Measurements from ENCODE around the gene ZNF57.
"Not testable (repeated sequence)": the region's sequence is repeated elsewhere in the genome, so short reads cannot be mapped to it uniquely, and the experiment has no call there.

The ZNF57 gene

DNA sequence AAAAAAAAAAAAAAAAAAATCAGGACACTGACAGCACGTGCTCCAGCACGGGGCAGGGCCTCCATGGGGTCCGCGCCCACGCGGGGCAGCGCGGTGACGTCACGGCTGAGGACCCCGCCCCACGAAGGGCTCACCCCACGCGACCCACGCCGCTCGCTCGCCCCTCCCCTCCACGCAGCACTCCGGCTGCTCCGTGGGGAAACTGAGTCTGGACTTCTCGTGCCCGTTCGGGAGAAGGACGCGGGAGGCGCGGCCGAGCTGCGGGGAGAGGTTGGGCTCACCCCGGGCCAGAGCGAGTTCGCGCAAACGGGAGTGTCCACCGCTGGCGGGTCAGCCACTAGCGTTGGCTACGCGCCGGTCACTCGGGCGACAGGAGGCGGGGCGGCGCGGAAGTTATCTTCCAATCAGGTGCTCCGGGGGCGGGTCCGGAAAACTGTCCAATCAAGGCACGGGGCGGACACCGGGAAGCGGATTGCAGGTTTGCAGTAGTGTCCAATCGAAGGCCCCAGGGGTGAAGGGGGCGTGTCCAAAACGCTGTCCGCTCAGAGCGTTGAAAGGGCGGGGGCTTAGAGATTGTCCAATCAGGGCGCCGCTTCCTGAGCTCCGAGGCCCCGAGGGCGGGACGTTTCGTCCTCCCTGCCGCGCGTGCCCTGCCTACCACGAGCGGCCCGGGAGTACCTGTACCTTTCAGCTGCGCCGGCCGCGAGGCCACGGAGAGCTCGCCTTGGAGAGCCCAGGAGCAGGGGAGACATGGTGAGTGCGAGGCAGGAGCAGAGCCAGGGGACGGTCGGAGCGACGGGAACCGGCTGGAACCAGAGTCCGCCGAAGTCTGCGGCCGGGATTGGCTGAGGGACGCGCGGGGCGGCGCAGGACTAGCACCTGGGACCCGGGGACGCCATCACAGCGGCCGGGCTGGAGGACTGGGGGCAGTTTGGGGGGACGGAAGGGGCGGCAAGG, at the start of gene ZNF57:
ZNF57 (plus strand) TSS at position 633 of the 957 bp plus-strand sequence; CDS start at position 751, 118 bp downstream.
- DNase-seq (ENCODE audit: low read depth): peak; percentile 97

DNA sequence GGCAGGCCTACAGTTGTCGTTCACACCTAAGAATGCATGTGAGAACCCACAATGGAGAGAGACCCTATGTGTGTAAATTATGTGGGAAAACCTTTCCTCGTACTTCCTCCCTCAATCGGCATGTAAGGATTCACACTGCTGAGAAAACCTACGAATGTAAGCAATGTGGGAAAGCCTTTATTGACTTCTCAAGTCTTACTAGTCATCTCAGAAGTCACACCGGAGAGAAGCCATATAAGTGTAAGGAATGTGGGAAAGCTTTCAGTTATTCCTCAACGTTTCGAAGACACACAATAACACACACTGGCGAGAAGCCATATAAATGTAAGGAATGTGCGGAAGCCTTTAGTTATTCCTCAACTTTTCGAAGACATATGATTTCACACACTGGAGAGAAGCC, 48.1 kb upstream of the ZNF57 start:
- DNase-seq (ENCODE audit: low read depth): no peak

DNA sequence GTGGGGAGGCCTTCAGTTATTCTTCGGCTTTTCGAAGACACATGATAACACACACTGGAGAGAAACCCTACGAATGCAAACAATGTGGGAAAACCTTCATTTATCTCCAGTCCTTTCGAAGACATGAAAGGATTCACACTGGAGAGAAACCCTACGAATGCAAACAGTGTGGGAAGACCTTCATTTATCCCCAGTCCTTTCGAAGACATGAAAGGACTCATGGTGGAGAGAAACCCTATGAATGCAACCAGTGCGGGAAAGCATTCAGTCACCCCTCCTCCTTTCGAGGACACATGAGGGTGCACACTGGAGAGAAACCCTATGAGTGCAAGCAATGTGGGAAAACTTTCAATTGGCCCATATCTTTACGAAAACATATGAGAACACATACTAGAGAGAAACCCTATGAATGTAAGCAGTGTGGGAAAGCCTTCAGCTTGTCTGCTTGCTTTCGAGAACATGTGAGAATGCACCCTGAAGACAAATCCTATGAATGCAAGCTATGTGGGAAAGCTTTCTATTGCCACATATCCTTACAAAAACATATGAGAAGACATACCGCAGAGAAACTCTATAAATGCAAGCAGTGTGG, 47.6 kb upstream of the ZNF57 start:
- no peak for DNase-seq (ENCODE audit: low read depth)

DNA sequence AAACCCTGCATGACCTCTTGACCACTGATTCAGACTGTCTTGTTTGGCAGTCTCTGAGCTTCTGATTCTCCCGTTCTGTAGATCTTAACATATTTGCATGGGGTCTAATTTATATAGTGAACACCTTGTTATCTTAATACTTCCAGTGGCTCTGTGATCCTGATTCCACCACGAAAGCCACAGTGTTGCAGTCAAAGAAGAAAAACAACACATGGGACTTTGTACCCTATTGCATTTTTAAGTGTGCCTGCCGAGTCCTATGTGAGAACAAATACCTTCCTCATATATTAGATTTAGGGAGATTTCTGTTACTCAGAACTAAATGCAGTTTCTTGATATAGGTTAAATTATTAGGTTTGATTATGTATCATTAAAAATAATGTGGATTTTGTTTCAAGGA, 45.9 kb upstream of the ZNF57 start:
- DNase-seq (ENCODE audit: low read depth): no peak

DNA sequence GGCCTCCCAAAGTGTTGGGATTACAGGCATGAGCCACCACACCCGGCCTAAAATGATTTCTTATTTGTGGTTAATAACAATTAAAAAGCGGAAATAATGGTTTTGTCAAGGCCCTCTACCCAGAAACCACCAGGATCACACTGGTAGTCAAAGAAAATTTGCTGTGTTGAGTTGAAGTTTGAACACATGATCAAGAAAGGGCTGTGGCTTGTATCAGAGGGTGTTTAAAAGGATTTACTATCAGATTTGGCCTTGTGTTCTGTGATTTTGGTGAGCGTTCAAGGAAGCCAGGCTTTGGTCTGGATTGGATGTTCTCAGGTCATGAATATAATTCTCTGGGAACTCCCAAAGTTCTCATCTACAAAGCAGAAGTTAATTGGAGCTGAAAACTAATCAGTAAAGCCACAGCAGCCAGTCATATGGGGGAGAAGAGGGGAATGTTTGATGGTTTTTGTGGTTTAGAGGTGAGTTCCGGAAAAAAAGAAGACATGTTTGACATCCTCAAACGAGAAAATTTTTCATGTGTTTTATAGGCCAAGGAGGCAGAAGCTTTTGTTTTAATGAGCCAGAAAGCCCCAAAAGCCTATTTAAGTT, 44.2 kb upstream of the ZNF57 start:
- no peak for DNase-seq (ENCODE audit: low read depth)

DNA sequence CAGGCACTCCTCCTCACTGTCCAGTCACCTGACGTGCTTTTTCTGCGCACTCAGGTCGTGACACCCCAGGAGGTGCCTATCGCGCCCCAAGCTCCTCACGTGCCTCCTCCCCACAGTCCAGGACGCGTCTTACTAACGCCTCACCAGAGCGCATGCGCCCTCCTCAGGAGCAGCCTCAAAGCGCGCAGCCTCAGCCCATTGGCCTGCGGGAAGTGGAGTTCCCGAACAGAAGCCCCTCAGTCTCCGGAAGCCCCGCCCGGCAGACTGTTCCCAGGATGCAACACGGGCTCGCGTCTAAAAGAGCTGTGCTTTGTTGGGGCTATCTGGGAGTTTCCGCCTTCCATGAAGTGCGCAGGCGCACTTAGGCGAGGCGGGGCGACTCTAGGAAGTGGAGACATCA, 41.9 kb upstream of the ZNF57 start:
- DNase-seq (ENCODE audit: low read depth): no peak

DNA sequence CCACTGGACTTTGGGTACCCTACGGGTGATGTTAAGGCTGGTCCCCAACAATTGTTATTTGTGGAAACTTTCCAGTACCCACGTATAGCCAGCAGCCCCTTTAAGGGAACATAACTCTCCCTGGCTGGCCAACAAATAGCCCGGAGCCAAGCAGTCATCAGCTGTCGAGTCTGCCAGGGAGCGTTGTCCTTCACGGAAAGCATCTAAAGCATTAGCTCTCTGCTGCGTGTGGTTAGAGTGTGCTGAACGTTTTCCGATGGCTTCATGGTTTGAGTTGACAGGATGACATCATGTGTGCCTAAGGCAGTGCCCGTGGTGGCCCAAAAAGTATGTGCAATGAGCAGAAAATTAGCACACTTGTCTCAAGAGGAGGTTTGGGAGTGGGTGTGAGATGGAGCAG, 36.9 kb upstream of the ZNF57 start:
- no peak for DNase-seq (ENCODE audit: low read depth)

DNA sequence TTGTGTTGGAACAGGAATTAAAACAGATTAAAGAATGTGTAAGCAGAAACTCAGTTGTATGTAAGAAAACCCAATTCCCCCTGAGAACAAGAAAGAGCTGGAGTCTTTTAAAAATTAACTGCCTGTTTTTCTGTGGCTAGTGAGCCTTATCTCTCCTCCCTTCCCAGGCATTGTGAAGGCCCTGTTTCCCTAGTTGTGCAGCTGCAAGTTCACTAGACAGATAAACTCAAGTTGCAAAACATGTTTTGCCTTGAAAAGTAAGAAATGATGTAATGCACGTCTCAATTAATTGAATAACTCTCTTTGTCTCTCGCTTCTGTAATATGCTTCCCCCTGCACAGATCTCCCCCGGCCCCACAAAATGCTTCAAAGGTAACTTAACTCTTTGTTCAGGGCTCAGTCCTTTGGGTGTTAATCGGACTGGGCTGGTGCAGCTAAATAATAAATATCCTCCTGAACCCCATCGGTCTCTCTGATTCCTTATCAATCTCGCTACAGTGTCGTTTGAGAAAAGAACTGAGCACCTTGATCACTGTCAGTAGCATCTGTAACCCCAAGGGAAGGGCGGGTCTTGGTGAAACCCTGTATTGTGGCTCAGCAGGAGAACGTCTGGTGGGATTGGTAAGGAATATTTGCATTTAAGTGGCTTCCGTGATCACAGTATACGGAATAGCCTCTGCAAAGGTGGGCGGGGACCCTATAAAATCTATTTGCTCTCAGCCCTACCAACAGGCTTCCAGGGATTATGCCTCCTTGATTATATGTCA, 35.2 kb upstream of the ZNF57 start:
- DNase-seq (ENCODE audit: low read depth): no peak

DNA sequence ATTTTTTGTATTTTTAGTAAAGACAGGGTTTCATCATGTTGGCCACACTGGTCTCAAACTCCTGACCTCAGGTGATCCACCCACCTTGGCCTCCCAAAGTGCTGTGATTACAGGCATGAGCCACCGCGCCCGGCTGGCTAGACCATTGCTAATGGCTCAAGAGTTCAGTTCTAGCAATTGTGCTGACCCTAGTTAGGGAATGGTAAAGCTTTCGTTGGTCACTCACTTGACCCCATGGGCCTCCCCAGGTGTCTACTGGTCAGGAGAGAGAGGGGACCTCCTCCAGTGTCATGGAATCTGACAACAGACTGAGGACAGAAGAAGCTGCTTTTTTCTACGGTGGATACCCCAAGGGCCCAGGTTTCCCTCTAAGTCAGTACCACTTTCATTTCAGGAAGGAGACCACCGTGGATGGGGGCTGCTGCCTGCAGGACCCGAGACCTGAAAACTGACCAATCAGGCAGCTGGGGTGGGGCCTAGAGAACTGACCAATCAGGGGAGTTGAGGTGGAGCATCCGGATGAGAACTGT, 34.2 kb upstream of the ZNF57 start:
- DNase-seq (ENCODE audit: low read depth): no peak

DNA sequence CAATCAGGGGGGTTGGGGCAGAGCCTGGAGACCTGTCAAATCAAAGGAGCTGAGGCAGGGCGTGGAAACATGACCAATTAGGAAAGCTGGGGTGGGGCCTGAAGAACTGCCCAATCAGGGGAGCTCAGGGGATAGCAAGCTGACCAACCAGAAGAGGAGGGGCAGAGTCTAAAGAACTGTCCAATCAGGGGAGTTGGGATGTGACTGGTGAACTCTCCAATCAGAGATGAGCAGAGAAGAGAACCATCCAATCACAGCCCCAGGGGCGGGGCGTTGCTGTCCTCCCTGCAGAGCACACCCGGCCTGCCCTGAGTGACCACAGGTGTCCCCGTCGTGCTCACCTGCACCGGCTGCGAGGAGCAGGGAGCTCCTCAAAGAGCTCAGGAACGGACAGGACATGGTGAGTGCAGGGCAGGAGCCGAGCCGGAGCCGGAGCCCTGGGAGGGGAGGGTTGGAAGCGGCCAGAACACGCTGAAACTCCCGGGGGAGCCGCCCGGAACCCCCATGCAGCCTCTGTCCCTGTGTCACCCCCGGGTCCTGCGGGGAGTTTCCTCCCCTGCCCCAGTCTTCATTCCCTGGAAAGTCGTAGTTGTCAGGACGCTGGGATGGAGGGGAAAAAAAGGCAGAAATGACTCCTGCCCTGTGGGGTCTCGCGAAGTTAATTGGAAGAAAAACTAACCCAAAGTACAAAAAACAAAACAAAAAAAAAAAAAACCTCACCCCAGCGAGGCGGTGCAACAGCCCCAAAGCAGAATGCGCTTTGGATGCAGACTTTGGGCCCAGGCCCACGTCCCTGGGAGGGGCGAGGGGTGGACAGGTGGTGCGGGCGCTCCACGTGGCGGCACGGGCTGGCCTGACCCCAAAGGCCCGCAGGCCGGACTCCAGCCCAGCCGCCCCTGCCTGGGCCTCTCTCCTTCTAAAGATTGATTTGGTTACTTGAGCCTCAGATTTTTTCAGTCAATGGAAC, 33.4 kb upstream of the ZNF57 start, which contains the start of gene ZNF556:
ZNF556 (plus strand) TSS at position 311 of the 967 bp plus-strand sequence; CDS start at position 398, 87 bp downstream.
- DNase-seq (ENCODE audit: low read depth): no peak

DNA sequence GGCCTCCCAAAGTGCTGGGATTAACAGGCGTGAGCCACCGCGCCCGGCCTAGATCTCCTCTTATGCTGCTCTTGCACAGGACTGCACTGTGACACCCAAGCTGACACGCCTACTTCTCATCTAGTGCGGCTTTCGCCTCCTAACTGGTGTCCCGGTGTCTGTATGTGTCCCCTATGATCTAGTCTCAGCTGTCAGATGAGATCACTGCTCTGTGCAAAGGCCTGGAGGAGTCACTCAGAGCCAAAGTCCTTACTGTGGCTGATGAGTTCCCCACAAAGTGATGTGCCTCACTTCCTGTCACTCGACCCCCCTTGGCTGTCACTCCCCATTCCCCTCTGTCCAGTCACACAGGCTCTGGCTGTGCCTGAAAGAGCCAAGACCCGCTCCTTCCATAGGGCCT, 31.1 kb upstream of the ZNF57 start:
- no peak for DNase-seq (ENCODE audit: low read depth)

DNA sequence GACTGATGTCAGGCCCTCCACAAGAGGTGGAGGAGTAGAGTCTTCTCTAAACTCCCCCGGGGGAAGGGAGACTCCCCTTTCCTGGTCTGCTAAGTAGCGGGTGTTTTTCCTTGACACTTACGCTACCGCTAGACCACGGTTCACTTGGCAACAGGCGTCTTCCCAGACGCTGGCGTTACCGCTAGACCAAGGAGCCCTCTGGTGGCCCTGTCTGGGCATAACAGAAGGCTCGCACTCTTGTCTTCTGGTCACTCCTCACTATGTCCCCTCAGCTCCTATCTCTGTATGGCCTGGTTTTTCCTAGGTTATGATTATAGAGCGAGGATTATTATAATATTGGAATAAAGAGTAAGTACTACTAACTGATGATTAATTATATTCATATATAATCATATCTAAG, 28.6 kb upstream of the ZNF57 start:
- not testable (repeated sequence) for DNase-seq (ENCODE audit: low read depth)

DNA sequence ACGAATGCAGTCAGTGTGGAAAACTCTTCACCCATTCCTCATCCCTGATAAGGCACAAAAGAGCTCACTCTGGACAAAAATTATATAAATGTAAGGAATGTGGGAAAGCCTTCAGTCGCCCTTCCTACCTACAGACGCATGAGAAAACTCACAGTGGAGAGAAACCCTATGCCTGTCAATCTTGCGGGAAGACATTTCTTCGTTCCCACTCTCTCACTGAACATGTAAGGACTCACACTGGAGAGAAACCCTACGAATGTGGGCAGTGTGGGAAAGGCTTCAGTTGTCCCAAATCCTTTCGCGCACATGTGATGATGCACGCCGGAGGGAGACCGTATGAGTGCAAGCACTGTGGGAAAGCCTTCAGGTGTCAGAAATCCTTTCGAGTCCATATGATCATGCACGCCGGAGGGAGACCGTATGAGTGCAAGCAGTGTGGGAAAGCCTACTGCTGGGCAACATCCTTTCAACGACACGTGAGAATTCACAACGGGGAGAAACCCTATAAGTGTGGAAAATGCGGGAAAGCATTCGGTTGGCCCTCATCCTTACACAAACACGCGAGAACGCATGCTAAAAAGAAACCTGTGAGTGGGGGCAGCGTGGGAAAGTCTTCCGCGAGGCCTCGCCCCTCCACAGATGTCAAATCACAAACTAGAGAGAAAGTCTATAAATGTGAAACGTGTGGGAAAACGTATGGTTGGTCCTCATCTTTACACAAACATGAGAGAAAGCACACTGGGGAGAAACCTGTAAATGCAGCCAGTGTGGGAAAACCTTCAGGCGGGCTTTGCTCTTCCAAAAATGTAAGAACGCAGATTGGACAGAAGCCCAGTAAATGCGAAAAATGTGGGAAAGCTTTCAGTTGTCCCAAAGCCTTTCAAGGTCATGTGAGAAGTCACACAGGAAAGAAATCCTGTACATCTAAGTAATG, 23.1 kb upstream of the ZNF57 start:
- DNase-seq (ENCODE audit: low read depth): no peak

DNA sequence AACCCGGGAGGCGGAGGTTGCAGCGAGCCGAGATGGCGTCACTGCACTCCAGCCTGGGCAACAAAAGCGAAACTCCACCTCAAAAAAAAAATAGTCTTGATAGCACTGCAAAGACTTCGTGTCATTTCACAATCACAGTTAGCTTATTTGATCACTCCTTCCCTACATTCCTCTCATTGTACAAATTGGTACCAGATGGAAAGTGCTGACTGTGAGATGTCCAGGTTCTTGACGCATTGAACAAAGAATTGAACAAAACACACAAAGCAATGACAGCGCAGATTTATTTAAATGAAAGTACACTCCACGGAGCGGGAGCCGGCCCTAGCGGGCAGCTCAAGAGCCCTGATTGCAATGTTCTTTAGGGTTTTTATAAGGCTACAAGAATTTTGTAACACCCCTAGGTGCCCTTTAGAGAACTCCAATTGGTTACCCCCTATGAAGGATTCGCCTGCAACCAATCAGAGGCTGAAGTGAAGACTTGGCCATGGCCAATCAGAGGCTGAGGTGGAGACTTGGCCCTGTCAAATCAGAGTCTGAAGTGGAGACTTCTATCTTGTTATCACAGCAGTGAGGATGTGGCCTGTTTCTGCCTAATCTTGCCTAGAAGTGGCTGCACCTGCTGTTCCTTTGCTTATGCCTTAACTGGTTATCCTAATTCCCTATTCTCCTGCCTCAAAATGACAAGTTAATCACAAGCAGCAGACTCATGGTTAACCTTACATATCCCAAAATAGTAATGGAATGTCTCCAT, 16.9 kb upstream of the ZNF57 start:
- DNase-seq (ENCODE audit: low read depth): no peak

DNA sequence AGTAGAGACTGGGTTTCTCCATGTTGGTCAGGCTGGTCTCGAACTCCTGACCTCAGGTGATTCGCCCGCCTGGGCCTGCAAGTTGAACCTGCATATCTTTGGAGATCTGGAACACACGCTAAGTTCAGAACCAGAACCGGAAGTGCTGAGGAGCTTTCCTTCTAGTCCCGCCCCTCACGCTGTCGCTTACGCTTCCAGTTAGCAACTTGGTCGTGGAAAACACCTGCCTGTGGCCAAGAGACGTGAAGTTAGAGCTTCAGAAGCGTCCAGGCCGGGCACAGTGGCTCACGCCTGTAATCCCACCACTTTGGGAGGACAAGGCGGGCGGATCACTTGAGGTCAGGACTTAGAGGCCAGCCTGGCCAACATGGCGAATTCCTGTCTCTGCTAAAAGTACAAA, 15.0 kb upstream of the ZNF57 start:
- no peak for DNase-seq (ENCODE audit: low read depth)

DNA sequence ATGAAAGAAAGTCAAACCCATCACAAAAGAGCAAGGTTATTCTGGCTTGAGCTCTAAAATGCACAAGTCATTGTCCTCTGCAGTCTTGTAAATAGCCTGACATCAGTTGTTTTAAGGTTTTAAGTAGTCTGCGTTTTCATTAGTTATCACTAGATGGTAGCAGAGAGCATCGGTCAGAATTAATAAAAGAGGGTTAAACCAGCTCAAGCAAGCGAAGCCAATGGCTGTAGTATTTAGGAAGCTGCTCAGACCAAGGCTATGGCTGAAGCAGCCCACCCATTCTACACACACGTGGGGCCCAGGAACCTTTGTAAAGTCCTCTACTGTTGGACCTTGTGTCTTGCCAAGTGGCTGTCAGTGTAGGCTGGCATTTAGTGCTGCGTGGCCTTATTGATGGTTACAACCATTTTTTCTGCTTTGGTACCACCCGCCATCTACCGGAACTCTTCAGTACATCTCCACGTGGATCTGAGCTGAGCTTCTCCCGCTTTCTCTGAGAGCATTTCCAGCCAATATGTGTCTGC, 13.3 kb upstream of the ZNF57 start:
- no peak for DNase-seq (ENCODE audit: low read depth)

DNA sequence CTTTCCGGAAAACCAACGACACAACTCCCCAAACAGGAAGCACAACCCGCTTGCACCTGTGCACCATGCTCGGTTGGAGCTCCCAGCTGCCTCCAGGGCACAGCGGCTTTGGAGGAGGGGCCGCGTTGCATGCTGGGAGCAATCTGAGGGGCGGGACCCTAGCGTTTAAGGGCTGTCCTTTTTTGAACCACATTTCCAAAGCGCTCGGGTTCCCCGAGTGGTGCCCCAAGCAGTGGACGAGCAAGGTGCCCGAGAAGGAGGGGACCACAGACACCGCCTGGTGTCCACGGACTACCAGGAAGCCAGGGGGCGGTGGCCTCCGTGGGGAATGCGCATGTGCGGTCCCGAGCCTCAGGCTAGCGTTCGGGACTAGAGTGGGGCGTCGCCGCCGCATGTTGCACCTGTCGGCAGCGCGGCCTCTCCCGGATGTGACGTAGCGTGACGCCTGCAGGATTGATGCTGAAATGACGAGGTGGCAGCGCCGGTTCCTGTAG, 11.9 kb upstream of the ZNF57 start:
- DNase-seq (ENCODE audit: low read depth): peak; percentile 8

DNA sequence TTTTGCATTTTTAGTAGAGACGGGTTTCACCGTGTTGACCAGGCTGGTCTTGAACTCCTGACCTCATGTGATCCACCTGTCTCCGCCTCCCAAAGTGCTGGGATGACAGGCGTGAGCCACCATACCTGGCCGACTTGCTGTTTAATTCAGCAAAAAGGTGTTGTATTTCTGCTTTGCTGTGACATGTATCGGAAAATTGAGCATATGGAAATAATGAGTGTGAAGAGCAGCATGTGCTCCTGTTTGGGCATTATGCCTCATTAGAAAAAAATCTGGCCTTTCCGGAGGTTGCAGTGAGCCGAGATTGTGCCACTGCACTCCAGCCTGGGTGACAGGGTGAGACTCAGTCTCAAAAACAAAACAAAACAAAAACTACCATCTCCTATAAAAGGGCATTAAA, 10.2 kb upstream of the ZNF57 start:
- DNase-seq (ENCODE audit: low read depth): not testable (repeated sequence)

Data from stimulated activated CD8-positive, alpha-beta memory T cell treated with anti-CD3 and anti-CD28 coated beads, Interleukin-7, amount 100 ng/mL, for 24 hours (primary cell).